H4 (cell line): ENCODE results near the gene THAP8. TPM values are rescaled to one million over a fixed set of nuclear protein-coding genes. Genes with fewer than 3 reads are reported as not detected.
A peak's percentile ranks its signal among the peaks of the same experiment; 100 is the strongest.

ENCODE experiments used
- DNase-seq: peaks from one replicate; pipeline ENCODE4 v3.0.0-alpha.2; 2015; ENCODE audit warnings: low spot score
- total RNA-seq: library from RNA; depleted of rRNA; stranded (reverse); fragments of >200 nt; shearing (Covaris generic); gene quantifications from 2 replicates; pipeline ENCODE4 v1.2.3, GENCODE V29; 2014; rRNA removed

The THAP8 gene
- total RNA-seq, 1 experiment from 2014 or later = 6.3 TPM

- DNase-seq = peak; percentile 98
These were observed 58.8 kb downstream of the THAP8 start, which contains the start of gene SDHAF1 for GRCh38 chr19:35995048-35995993. Gene SDHAF1 (plus strand): TSS chr19:35995188. CDS start chr19:35995275, 87 bp downstream.

- no peak for DNase-seq
These were observed 60.0 kb downstream of the THAP8 start for GRCh38 chr19:35993923-35994598.

GRCh38 chr19:35992907-35993765 is 60.9 kb downstream of the THAP8 start:
- no peak for DNase-seq

- DNase-seq = peak; percentile 82
These were observed 62.2 kb downstream of the THAP8 start for GRCh38 chr19:35991731-35992450.

GRCh38 chr19:35990771-35991730 is 63.0 kb downstream of the THAP8 start:
- no peak for DNase-seq

GRCh38 chr19:35990156-35990555 is 63.9 kb downstream of the THAP8 start:
- DNase-seq = no peak

- DNase-seq = no peak
These were observed 65.3 kb downstream of the THAP8 start for GRCh38 chr19:35988824-35989223.

- DNase-seq = no peak
These were observed 66.6 kb downstream of the THAP8 start for GRCh38 chr19:35987571-35987896.

- no peak for DNase-seq
These were observed 67.2 kb downstream of the THAP8 start for GRCh38 chr19:35986664-35987570.

GRCh38 chr19:35986111-35986510 is 68.0 kb downstream of the THAP8 start:
- DNase-seq = no peak

Other genes starting within 250 kb of the THAP8 start
- not detected in 2 replicates for gene PRODH2, start 241.4 kb downstream of the THAP8 start, total RNA-seq
- gene NPHS1, start 201.8 kb downstream of the THAP8 start, total RNA-seq = not detected in 2 replicates
- 0.08 and 0.19 TPM in 2 replicates for gene KIRREL2, start 197.4 kb downstream of the THAP8 start, total RNA-seq
- gene APLP1, start 185.7 kb downstream of the THAP8 start, total RNA-seq = 28.7 and 45.8 TPM in 2 replicates
- 1.4 and 1.8 TPM in 2 replicates for gene NFKBID, start 153.7 kb downstream of the THAP8 start, total RNA-seq
- not detected in 2 replicates for gene HCST, start 151.8 kb downstream of the THAP8 start, total RNA-seq
- not detected in 2 replicates for gene TYROBP, start 146.0 kb downstream of the THAP8 start, total RNA-seq
- gene LRFN3, start 117.9 kb downstream of the THAP8 start, total RNA-seq = 4.6 and 5.6 TPM in 2 replicates
- gene SDHAF1, start 59.1 kb downstream of the THAP8 start, total RNA-seq = 40.4 and 61.9 TPM in 2 replicates
- 0.60 and 0.94 TPM in 2 replicates for gene SYNE4, start 45.5 kb downstream of the THAP8 start, total RNA-seq
- 47.7 and 63.7 TPM in 2 replicates for gene ALKBH6, start 40.1 kb downstream of the THAP8 start, total RNA-seq
- gene CLIP3, start 21.4 kb downstream of the THAP8 start, total RNA-seq = 1.9 and 3.8 TPM in 2 replicates
- gene WDR62, start 612 bp upstream of the THAP8 start, total RNA-seq = 21.5 and 21.9 TPM in 2 replicates
- not detected in 2 replicates for gene OVOL3, start 56.9 kb upstream of the THAP8 start, total RNA-seq
- 192 and 193 TPM in 2 replicates for gene POLR2I, start 60.6 kb upstream of the THAP8 start, total RNA-seq
- 509 and 536 TPM in 2 replicates for gene TBCB, start 61.2 kb upstream of the THAP8 start, total RNA-seq
- 462 and 482 TPM in 2 replicates for gene CAPNS1, start 85.8 kb upstream of the THAP8 start, total RNA-seq
- gene COX7A1, start 98.2 kb upstream of the THAP8 start, total RNA-seq = not detected in 2 replicates
- gene ZNF565, start 160.4 kb upstream of the THAP8 start, total RNA-seq = 1.4 and 3.8 TPM in 2 replicates
- gene ZNF146, start 160.8 kb upstream of the THAP8 start, total RNA-seq = 111 and 163 TPM in 2 replicates